ENCODE data around the gene ZSWIM4. TPM values are rescaled to one million over a fixed set of nuclear protein-coding genes. Genes with fewer than 3 reads are reported as not detected.
A peak's percentile ranks its signal among the peaks of the same experiment; 100 is the strongest.

ZSWIM4 gene
- polyA plus RNA-seq, 3 donors: 0.19 to 1.1 (median 0.23) TPM

DNA sequence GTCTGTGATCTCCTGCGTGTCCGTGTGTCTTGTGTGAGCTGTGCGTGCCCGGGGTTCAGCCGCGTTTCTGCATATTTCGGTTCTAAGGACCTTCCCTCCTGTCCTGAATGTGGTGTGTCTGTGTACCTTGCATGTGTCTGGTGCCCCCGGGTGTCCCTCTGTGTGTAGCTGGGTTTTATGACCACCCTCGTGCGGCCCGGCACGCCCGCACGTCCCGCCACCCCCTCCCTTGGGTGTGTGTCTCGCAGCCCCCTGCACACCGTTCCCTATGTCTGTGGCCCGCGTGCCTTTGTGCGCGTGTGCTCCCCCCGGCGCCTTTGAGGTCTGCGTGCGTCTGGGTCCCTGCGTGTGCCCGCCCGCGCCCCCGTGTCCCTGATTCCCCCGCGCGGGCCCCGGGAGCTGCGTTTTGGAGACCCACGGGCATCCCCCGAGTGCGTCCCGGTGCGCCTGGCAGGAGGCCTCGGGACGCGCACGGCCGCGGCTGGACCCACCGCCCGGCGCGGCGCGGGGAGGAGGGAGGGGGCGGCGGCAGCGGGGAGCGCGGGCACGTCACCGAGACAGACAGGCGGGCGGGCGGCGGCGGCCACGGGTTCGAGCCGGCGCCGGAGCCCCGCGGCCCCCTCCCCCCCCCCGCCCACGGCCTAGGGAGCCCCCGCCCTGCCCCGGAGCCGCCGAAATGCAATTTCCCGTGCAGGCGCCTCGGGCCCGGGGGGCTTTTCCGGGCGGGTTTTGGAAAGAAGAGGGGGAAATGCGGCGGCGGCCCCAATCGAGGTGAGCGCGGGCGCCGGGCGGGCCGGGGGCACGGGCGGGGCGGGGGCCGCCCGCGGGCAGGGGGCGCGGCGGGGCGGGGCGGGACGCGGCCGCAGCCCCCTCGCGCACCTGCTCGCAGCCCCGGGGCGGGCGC, 69.7 kb downstream of the ZSWIM4 start:
- peaks cover 35% of the 10 kb centered on the region for H3K4me1 Mint-ChIP-seq
- intact Hi-C loops (cut with micrococcal nuclease): loop anchor here (5.0 kb wide), 3 partner anchors 38 to 83 kb away; no protein-coding TSS in a partner anchor
- H3K27ac ChIP-seq (ENCODE audit: low read depth in 1 of 2, low read length in 2 of 2): no peak overlapping the region
- no peak for DNase-seq
- WGBS (ENCODE audit: insufficient coverage): 3% methylated on average over 52 of the region's 113 CpGs
- H4K20me1 ChIP-seq (ENCODE audit: insufficient read depth, low read length): no peaks in the 10 kb centered on the region
- no peak overlapping the region for H3K9ac ChIP-seq (ENCODE audit: insufficient read depth, low read length, poor library complexity, severe bottlenecking)
- peaks cover 27 to 47% of the 10 kb centered on the region in 2 donors for H3K4me1 ChIP-seq (ENCODE audit: control insufficient read depth in 1 of 2, insufficient read depth in 2 of 2, low read length in 2 of 2)
- H3K4me3 ChIP-seq (replicated peaks in 1 of 3; ENCODE audit: low read depth in 2 of 3, low read length in 3 of 3): peak overlapping the region in 1 of 3 experiments; percentile 71
- H3K36me3 Mint-ChIP-seq: peaks cover 10 to 13% of the 10 kb centered on the region in 2 donors
- peak overlapping the region; percentile 74 for H3K4me2 ChIP-seq (replicated peaks; ENCODE audit: extremely low read depth, low read length, poor library complexity, severe bottlenecking)
- H3K4me3 Mint-ChIP-seq: peak overlapping the region; percentile 58 to 84
- TF ChIP-seq, protein P1, sequence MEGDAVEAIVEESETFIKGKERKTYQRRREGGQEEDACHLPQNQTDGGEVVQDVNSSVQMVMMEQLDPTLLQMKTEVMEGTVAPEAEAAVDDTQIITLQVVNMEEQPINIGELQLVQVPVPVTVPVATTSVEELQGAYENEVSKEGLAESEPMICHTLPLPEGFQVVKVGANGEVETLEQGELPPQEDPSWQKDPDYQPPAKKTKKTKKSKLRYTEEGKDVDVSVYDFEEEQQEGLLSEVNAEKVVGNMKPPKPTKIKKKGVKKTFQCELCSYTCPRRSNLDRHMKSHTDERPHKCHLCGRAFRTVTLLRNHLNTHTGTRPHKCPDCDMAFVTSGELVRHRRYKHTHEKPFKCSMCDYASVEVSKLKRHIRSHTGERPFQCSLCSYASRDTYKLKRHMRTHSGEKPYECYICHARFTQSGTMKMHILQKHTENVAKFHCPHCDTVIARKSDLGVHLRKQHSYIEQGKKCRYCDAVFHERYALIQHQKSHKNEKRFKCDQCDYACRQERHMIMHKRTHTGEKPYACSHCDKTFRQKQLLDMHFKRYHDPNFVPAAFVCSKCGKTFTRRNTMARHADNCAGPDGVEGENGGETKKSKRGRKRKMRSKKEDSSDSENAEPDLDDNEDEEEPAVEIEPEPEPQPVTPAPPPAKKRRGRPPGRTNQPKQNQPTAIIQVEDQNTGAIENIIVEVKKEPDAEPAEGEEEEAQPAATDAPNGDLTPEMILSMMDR (IDR thresholded peaks at IDR 0.05): no peak
- peaks cover 17 to 32% of the 10 kb centered on the region in 2 donors for H3K27me3 ChIP-seq (ENCODE audit: control insufficient read depth in 2 of 2, insufficient read depth in 2 of 2, low read length in 2 of 2)
- no peaks in the 10 kb centered on the region for H3K36me3 ChIP-seq (replicated peaks in 1 of 2; ENCODE audit: control insufficient read depth in 1 of 2, insufficient read depth in 2 of 2, low read length in 2 of 2)
- H3K9me3 ChIP-seq (replicated peaks in 1 of 2; ENCODE audit: control insufficient read depth in 1 of 2, insufficient read depth in 1 of 2, low read length in 2 of 2): peaks cover 0 to 11% of the 10 kb centered on the region in 2 donors
- H2AFZ ChIP-seq (ENCODE audit: insufficient read depth, low read depth, low read length, poor library complexity, severe bottlenecking): no peak overlapping the region
- H3K27me3 Mint-ChIP-seq (ENCODE audit: low read depth in 3 of 3): peaks cover 34 to 55% (median 42%) of the 10 kb centered on the region in 3 donors
- peak overlapping the region in 1 of 7 donors; percentile 14 for H3K27ac Mint-ChIP-seq
- H3K79me2 ChIP-seq (ENCODE audit: insufficient read depth, low read length): no peaks in the 10 kb centered on the region
- H3K9me3 Mint-ChIP-seq: peaks cover 0 to 11% (median 7%) of the 10 kb centered on the region in 7 donors

DNA sequence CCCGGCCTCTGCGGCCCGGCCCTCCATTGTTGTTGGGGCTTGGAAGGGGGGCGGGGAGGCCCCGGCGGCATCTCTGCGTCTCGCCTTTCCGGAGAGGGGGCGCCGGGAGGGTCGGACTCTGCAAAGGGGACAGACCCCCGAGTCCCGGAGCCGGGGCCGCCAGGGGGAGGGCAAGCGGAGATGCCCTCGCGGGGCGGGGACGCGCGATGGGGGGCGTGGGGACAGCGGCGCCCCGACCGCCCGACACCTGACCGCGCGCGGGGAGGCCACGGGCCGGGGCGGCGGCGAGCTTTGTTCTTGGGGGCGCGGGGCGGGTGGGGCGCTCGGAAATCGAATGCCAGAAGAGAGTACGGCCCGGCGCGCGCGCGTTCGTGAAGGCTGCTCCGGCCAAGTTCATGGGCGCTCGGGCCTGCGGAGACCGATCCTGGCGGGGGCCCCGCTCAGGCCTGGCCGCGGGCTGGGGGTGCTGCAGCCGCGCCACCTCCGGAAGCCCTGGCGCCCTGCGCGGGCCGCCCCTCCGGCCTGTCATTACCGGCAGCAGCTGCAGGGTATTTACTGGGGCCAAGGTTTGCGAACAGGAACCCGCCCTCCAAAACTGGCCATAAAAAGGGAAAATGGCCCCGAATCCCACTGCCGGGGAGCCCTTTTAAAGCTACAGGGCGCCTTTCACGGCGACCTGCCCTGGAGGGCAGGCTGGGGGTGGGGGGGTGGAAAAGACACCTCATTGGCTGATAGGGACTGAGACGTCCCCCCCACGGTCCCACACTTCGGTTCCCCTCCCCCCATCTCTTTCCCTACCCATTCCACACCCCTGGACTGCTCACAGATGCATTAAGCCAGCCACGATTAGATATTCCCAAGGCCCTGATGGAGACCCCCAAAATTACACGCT, 70.6 kb downstream of the ZSWIM4 start:
- Histone ChIP-seq H3K79me2 (ENCODE audit: insufficient read depth, low read length) (no peaks in the 10 kb centered on the region), H3K4me1 (ENCODE audit: control insufficient read depth in 1 of 2, insufficient read depth in 2 of 2, low read length in 2 of 2) (peaks cover 27 to 44% of the 10 kb centered on the region in 2 donors), H3K4me3 (replicated peaks in 1 of 3; ENCODE audit: low read depth in 2 of 3, low read length in 3 of 3) (peak overlapping the region; percentile 0 to 71 (median 31)), H2AFZ (ENCODE audit: insufficient read depth, low read depth, low read length, poor library complexity, severe bottlenecking) (peak overlapping the region; percentile 65), H3K4me2 (replicated peaks; ENCODE audit: extremely low read depth, low read length, poor library complexity, severe bottlenecking) (peak overlapping the region; percentile 74), H3K27ac (ENCODE audit: low read depth in 1 of 2, low read length in 2 of 2) (no peak overlapping the region), H3K9me3 (replicated peaks in 1 of 2; ENCODE audit: control insufficient read depth in 1 of 2, insufficient read depth in 1 of 2, low read length in 2 of 2) (peaks cover 0 to 11% of the 10 kb centered on the region in 2 donors), H4K20me1 (ENCODE audit: insufficient read depth, low read length) (no peaks in the 10 kb centered on the region), H3K36me3 (replicated peaks in 1 of 2; ENCODE audit: control insufficient read depth in 1 of 2, insufficient read depth in 2 of 2, low read length in 2 of 2) (no peaks in the 10 kb centered on the region), H3K9ac (ENCODE audit: insufficient read depth, low read length, poor library complexity, severe bottlenecking) (peak overlapping the region; percentile 21), H3K27me3 (ENCODE audit: control insufficient read depth in 2 of 2, insufficient read depth in 2 of 2, low read length in 2 of 2) (peaks cover 17 to 32% of the 10 kb centered on the region in 2 donors)
- 1% methylated on average over 73 of the region's 82 CpGs for WGBS (ENCODE audit: insufficient coverage)
- Mint-ChIP-seq H3K4me3 (peak overlapping the region; percentile 74 to 88), H3K27ac (peak overlapping the region in 1 of 7 donors; percentile 43), H3K9me3 (peaks cover 0 to 11% (median 7%) of the 10 kb centered on the region in 7 donors), H3K4me1 (peaks cover 34% of the 10 kb centered on the region), H3K36me3 (peaks cover 10 to 13% of the 10 kb centered on the region in 2 donors), H3K27me3 (ENCODE audit: low read depth in 3 of 3) (peaks cover 34 to 55% (median 42%) of the 10 kb centered on the region in 3 donors)
- TF ChIP-seq, protein P1 (IDR thresholded peaks at IDR 0.05): no peak
- intact Hi-C loops (cut with micrococcal nuclease): loop anchor here in 1 of 2 donors (5.0 kb wide), 1 partner anchor 84 kb away; no protein-coding TSS in a partner anchor
- DNase-seq: no peak

Measured in CD14-positive monocyte (primary cell).